Epithelial cell of prostate (primary cell): ENCODE results near the gene USP17L17.
"Not testable (repeated sequence)": the region's sequence is repeated elsewhere in the genome, so short reads cannot be mapped to it uniquely, and the experiment has no call there.

Source experiments
- DNase-seq: peaks from one replicate; pipeline ENCODE4 v3.0.0-alpha.2; 2011; ENCODE audit warnings: low read depth, low spot score
- H3K27ac ChIP-seq: fragments of 450-650 bp; 2 replicates; pipeline ENCODE4 v1.5.1; 2017; ENCODE audit warnings: mild to moderate bottlenecking

USP17L17 gene

GRCh38 chr4:9243579-9243978 is at the start of gene USP17L17:
Gene USP17L17 (plus strand): TSS chr4:9243879. CDS start chr4:9243879, 0 bp downstream.
- not testable (repeated sequence) for H3K27ac ChIP-seq, DNase-seq

- not testable (repeated sequence) for H3K27ac ChIP-seq, DNase-seq
These were observed 33.3 kb upstream of the USP17L17 start, which contains the start of gene USP17L10 for GRCh38 chr4:9210357-9210756. Gene USP17L10 (plus strand): TSS chr4:9210657. CDS start chr4:9210657, 0 bp downstream.

- not testable (repeated sequence) for H3K27ac ChIP-seq, DNase-seq
These were observed 29.0 kb upstream of the USP17L17 start for GRCh38 chr4:9214701-9215100.

GRCh38 chr4:9215105-9215504 is 28.6 kb upstream of the USP17L17 start, which contains the start of gene USP17L11:
Gene USP17L11 (plus strand): TSS chr4:9215405. CDS start chr4:9215405, 0 bp downstream.
- H3K27ac ChIP-seq: not testable (repeated sequence)

GRCh38 chr4:9219852-9220251 is 23.8 kb upstream of the USP17L17 start, which contains the start of gene USP17L12:
Gene USP17L12 (plus strand): TSS chr4:9220152. CDS start chr4:9220152, 0 bp downstream.
- not testable (repeated sequence) for DNase-seq, H3K27ac ChIP-seq

More at GRCh38 chr4:9215105-9215504, 28.6 kb upstream of the USP17L17 start, which contains the start of gene USP17L11:
- not testable (repeated sequence) for DNase-seq

GRCh38 chr4:9224596-9224995 is 19.1 kb upstream of the USP17L17 start, which contains the start of gene USP17L13:
Gene USP17L13 (plus strand): TSS chr4:9224896. CDS start chr4:9224896, 0 bp downstream.
- DNase-seq, H3K27ac ChIP-seq: not testable (repeated sequence)

- not testable (repeated sequence) for DNase-seq, H3K27ac ChIP-seq
These were observed 13.4 kb upstream of the USP17L17 start for GRCh38 chr4:9230249-9230648.

GRCh38 chr4:9234085-9234484 is 9.6 kb upstream of the USP17L17 start, which contains the start of gene USP17L15:
Gene USP17L15 (plus strand): TSS chr4:9234385. CDS start chr4:9234385, 0 bp downstream.
- DNase-seq, H3K27ac ChIP-seq: not testable (repeated sequence)

- DNase-seq, H3K27ac ChIP-seq: not testable (repeated sequence)
These were observed 5.2 kb upstream of the USP17L17 start for GRCh38 chr4:9238461-9238860.

GRCh38 chr4:9247953-9248680 is 4.4 kb downstream of the USP17L17 start, which contains the start of gene USP17L18:
Gene USP17L18 (plus strand): TSS chr4:9248630. CDS start chr4:9248630, 0 bp downstream.
- not testable (repeated sequence) for H3K27ac ChIP-seq, DNase-seq

GRCh38 chr4:9253078-9253477 is 9.4 kb downstream of the USP17L17 start, which contains the start of gene USP17L19:
Gene USP17L19 (plus strand): TSS chr4:9253378. CDS start chr4:9253378, 0 bp downstream.
- not testable (repeated sequence) for DNase-seq, H3K27ac ChIP-seq

- DNase-seq: not testable (repeated sequence)
These were observed 14.1 kb downstream of the USP17L17 start, which contains the start of gene USP17L20 for GRCh38 chr4:9257824-9258223. Gene USP17L20 (plus strand): TSS chr4:9258124. CDS start chr4:9258124, 0 bp downstream.

GRCh38 chr4:9262572-9262971 is 18.9 kb downstream of the USP17L17 start, which contains the start of gene USP17L21:
Gene USP17L21 (plus strand): TSS chr4:9262872. CDS start chr4:9262872, 0 bp downstream.
- not testable (repeated sequence) for DNase-seq, H3K27ac ChIP-seq

More at GRCh38 chr4:9257824-9258223, 14.1 kb downstream of the USP17L17 start, which contains the start of gene USP17L20:
- H3K27ac ChIP-seq: not testable (repeated sequence)

- H3K27ac ChIP-seq, DNase-seq: not testable (repeated sequence)
These were observed 23.6 kb downstream of the USP17L17 start, which contains the start of gene USP17L22 for GRCh38 chr4:9267319-9267718. Gene USP17L22 (plus strand): TSS chr4:9267619. CDS start chr4:9267619, 0 bp downstream.

GRCh38 chr4:9271719-9272118 is 28.0 kb downstream of the USP17L17 start:
- not testable (repeated sequence) for H3K27ac ChIP-seq, DNase-seq
